Fibroblast of the aortic adventitia (primary cell): ENCODE measurements around the gene PTPN5. TPM values are rescaled to one million over a fixed set of nuclear protein-coding genes. Genes with fewer than 3 reads are reported as not detected.

Source experiments
- DNase-seq: peaks from one replicate; pipeline ENCODE4 v3.0.0-alpha.2; 2010; ENCODE audit warnings: low read depth
- H3K4me3 ChIP-seq: 2 replicates; pipeline ENCODE4 v1.5.1; 2011; ENCODE audit warnings: low read depth, mild to moderate bottlenecking, control low read depth, low read length, moderate library complexity
- CTCF ChIP-seq: IDR thresholded peaks from 2 replicates; pipeline ENCODE4 v1.5.1; 2011; ENCODE audit warnings: mild to moderate bottlenecking, low read length, control low read depth, inconsistent platforms; ENCODE audit not compliant: insufficient read depth
- total RNA-seq: library from RNA; depleted of rRNA; stranded (reverse); fragments of >200 nt; gene quantifications from 2 replicates; pipeline ENCODE4 v1.2.3, GENCODE V29; 2012; ENCODE audit warnings: low replicate concordance

The PTPN5 gene
- total RNA-seq, 1 donor, result not detected

- H3K4me3 ChIP-seq, result no peak overlapping the region
- no peak for TF ChIP-seq CTCF
- DNase-seq, result no peak
Measured at GRCh38 chr11:18715476-18715875, 76.1 kb downstream of the PTPN5 start.

GRCh38 chr11:18714443-18714780 is 77.2 kb downstream of the PTPN5 start:
- H3K4me3 ChIP-seq, result no peak overlapping the region
- no peak for DNase-seq
- TF ChIP-seq CTCF, result no peak

GRCh38 chr11:18713646-18714442 is 77.8 kb downstream of the PTPN5 start:
- DNase-seq, result no peak
- TF ChIP-seq CTCF, result no peak
- no peak overlapping the region for H3K4me3 ChIP-seq

- no peak for DNase-seq
- H3K4me3 ChIP-seq, result no peak overlapping the region
- no peak for TF ChIP-seq CTCF
Measured at GRCh38 chr11:18710545-18710944, 81.1 kb downstream of the PTPN5 start.

GRCh38 chr11:18709414-18709813 is 82.2 kb downstream of the PTPN5 start:
- no peak for TF ChIP-seq CTCF
- H3K4me3 ChIP-seq, result no peak overlapping the region
- no peak for DNase-seq

- H3K4me3 ChIP-seq, result no peak overlapping the region
- DNase-seq, result no peak
- no peak for TF ChIP-seq CTCF
Measured at GRCh38 chr11:18707811-18708340, 83.7 kb downstream of the PTPN5 start.
